GM18909 (cell line): Measurements from ENCODE around the gene CCDC107.
"Not testable (repeated sequence)": the region's sequence is repeated elsewhere in the genome, so short reads cannot be mapped to it uniquely, and the experiment has no call there.

Experiments
- ATAC-seq: cut with Tn5 transposase; IDR thresholded peaks from one replicate; pipeline ENCODE4 v1.9.1; 2021; ENCODE audit warnings: mild to moderate bottlenecking; ENCODE audit not compliant: unreplicated experiment, poor library complexity

The CCDC107 gene

GRCh38 chr9:35658137-35658967, at the start of gene CCDC107:
Gene CCDC107 (plus strand): TSS chr9:35658292. CDS start chr9:35658380, 88 bp downstream.
- peak; percentile 70 for ATAC-seq

- ATAC-seq, result no peak
These were observed 48.9 kb upstream of the CCDC107 start for GRCh38 chr9:35609001-35609819.

GRCh38 chr9:35609820-35610163, 48.3 kb upstream of the CCDC107 start:
- ATAC-seq, result no peak

- ATAC-seq, result no peak
These were observed 46.8 kb upstream of the CCDC107 start for GRCh38 chr9:35611230-35611797.

GRCh38 chr9:35612066-35612465, 46.0 kb upstream of the CCDC107 start:
- ATAC-seq, result not testable (repeated sequence)

- ATAC-seq, result no peak
These were observed 45.2 kb upstream of the CCDC107 start for GRCh38 chr9:35612843-35613242.

- no peak for ATAC-seq
These were observed 42.0 kb upstream of the CCDC107 start for GRCh38 chr9:35615981-35616680.

GRCh38 chr9:35616681-35617459, 41.2 kb upstream of the CCDC107 start:
- peak; percentile 34 for ATAC-seq

GRCh38 chr9:35617548-35617947, 40.5 kb upstream of the CCDC107 start:
- ATAC-seq, result no peak

GRCh38 chr9:35618325-35618727, 39.8 kb upstream of the CCDC107 start, which contains the start of gene CD72:
Gene CD72 (minus strand): TSS chr9:35618413. CDS start chr9:35618303, 110 bp downstream.
- ATAC-seq, result no peak

- peak; percentile 62 for ATAC-seq
These were observed 39.0 kb upstream of the CCDC107 start for GRCh38 chr9:35618854-35619799.

- ATAC-seq, result peak; percentile 66
These were observed 38.3 kb upstream of the CCDC107 start for GRCh38 chr9:35619800-35620158.

GRCh38 chr9:35627575-35627974, 30.5 kb upstream of the CCDC107 start:
- ATAC-seq, result no peak

GRCh38 chr9:35628389-35628991, 29.6 kb upstream of the CCDC107 start:
- no peak for ATAC-seq

GRCh38 chr9:35629597-35629996, 28.5 kb upstream of the CCDC107 start:
- no peak for ATAC-seq

- no peak for ATAC-seq
These were observed 22.4 kb upstream of the CCDC107 start for GRCh38 chr9:35635730-35636129.

GRCh38 chr9:35636135-35636876, 21.8 kb upstream of the CCDC107 start:
- ATAC-seq, result no peak

- not testable (repeated sequence) for ATAC-seq
These were observed 21.2 kb upstream of the CCDC107 start for GRCh38 chr9:35636877-35637246.
